Measurements from ENCODE around the gene RPAP3. TPM values are rescaled to one million over a fixed set of nuclear protein-coding genes. Genes with fewer than 3 reads are reported as not detected.

RPAP3 gene
- total RNA-seq, 1 experiment from 2014 or later = 48.9 TPM

DNA sequence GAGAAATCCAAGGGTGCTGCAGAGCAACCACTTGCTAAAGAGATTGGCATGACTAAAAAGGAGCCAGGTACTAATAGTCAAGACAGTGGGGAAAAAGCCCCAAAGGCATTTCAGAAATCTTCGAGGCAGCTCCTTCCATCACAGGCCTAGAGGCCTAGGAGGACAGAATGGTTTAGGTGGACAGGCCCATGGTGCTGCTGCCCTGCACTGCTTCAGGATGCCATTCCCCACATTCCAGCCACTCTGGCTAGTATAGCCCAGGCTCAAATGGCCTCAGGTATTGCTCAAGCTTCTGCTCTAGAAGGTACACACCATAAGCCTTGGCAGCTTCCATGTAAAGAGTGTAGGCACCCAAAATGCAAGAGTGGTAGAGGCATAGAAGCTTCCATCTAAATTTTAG is 92.9 kb downstream of the RPAP3 start:
- no peaks in the 10 kb centered on the region for H3K23me2 ChIP-seq (ENCODE audit: insufficient read length, low read depth, low read length, poor library complexity, severe bottlenecking)
- H3K27ac ChIP-seq (ENCODE audit: insufficient read length, low read depth, low read length) = no peak overlapping the region
- no peak overlapping the region for H3K4me2 ChIP-seq (ENCODE audit: insufficient read depth, insufficient read length, low read length)
- no peak overlapping the region for H4K5ac ChIP-seq (ENCODE audit: insufficient read length, low read depth, low read length)
- no peak overlapping the region for H4K91ac ChIP-seq (ENCODE audit: insufficient read length, low read depth, low read length)
- no peaks in the 10 kb centered on the region for H3K4me1 ChIP-seq (ENCODE audit: insufficient read depth, low read length)
- no peaks in the 10 kb centered on the region for H3K27me3 Mint-ChIP-seq (ENCODE audit: low read depth)
- H3T11ph ChIP-seq (ENCODE audit: low read length) = no peak overlapping the region
- no peak overlapping the region for H2BK5ac ChIP-seq (ENCODE audit: insufficient read length, low read length)
- no peaks in the 10 kb centered on the region for H3K4me1 Mint-ChIP-seq
- H3K9me3 Mint-ChIP-seq = peaks cover 34 to 47% of the 10 kb centered on the region in 2 experiments
- no peak for DNase-seq
- H2BK12ac ChIP-seq (ENCODE audit: insufficient read length, low read depth, low read length) = no peak overlapping the region
- H3K4ac ChIP-seq (ENCODE audit: low read depth, low read length) = no peak overlapping the region
- no peak overlapping the region for H3K56ac ChIP-seq (ENCODE audit: insufficient read length, low read depth, low read length)
- H4K8ac ChIP-seq (replicated peaks; ENCODE audit: insufficient read length, low read depth, low read length) = no peak overlapping the region
- H2AK5ac ChIP-seq (ENCODE audit: insufficient read length, low read length) = no peak overlapping the region
- peaks cover 23% of the 10 kb centered on the region for H3K9me3 ChIP-seq (ENCODE audit: control insufficient read depth, low read depth, low read length)
- no peaks in the 10 kb centered on the region for H4K20me1 ChIP-seq (ENCODE audit: control insufficient read depth, insufficient read depth, insufficient read length)
- H2BK20ac ChIP-seq (ENCODE audit: low read depth, low read length, poor library complexity, severe bottlenecking) = no peak overlapping the region
- H3K27me3 ChIP-seq (ENCODE audit: insufficient read depth, low read length) = no peaks in the 10 kb centered on the region
- no peak overlapping the region for H2BK120ac ChIP-seq (ENCODE audit: low read depth, low read length, poor library complexity, severe bottlenecking)
- H3K18ac ChIP-seq (ENCODE audit: insufficient read length, low read depth, low read length) = no peak overlapping the region
- no peak overlapping the region for H3K23ac ChIP-seq (ENCODE audit: insufficient read length, low read depth, low read length)
- H3K4me3 Mint-ChIP-seq = no peak overlapping the region
- H3K14ac ChIP-seq (ENCODE audit: insufficient read depth, low read length) = no peak overlapping the region
- peaks cover 27 to 35% (median 34%) of the 10 kb centered on the region in 3 experiments for H3K36me3 Mint-ChIP-seq (ENCODE audit: insufficient read depth in 1 of 3, low read depth in 3 of 3)
- no peak overlapping the region for H3K27ac Mint-ChIP-seq
- no peaks in the 10 kb centered on the region for H3K79me2 ChIP-seq (ENCODE audit: insufficient read depth, low read length)
- no peak overlapping the region for H2AFZ ChIP-seq (ENCODE audit: low read length)
- H2BK15ac ChIP-seq (ENCODE audit: low read depth, low read length) = no peak overlapping the region
- H3K79me1 ChIP-seq (ENCODE audit: insufficient read depth, low read depth, low read length, poor library complexity, severe bottlenecking) = no peaks in the 10 kb centered on the region
- no CpG with 5 or more reads among the region's 1 CpG for WGBS (ENCODE audit: extremely low coverage, insufficient read length, low lambda C conversion rate)
- H3K9ac ChIP-seq (ENCODE audit: extremely low read depth, insufficient read length, low read length) = no peak overlapping the region
- TF ChIP-seq, protein P1, sequence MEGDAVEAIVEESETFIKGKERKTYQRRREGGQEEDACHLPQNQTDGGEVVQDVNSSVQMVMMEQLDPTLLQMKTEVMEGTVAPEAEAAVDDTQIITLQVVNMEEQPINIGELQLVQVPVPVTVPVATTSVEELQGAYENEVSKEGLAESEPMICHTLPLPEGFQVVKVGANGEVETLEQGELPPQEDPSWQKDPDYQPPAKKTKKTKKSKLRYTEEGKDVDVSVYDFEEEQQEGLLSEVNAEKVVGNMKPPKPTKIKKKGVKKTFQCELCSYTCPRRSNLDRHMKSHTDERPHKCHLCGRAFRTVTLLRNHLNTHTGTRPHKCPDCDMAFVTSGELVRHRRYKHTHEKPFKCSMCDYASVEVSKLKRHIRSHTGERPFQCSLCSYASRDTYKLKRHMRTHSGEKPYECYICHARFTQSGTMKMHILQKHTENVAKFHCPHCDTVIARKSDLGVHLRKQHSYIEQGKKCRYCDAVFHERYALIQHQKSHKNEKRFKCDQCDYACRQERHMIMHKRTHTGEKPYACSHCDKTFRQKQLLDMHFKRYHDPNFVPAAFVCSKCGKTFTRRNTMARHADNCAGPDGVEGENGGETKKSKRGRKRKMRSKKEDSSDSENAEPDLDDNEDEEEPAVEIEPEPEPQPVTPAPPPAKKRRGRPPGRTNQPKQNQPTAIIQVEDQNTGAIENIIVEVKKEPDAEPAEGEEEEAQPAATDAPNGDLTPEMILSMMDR (conservative IDR thresholded peaks at IDR 0.05) = no peak

Measured in H9 (cell line).